ENCODE data around the gene USP28. TPM values are rescaled to one million over a fixed set of nuclear protein-coding genes. Genes with fewer than 3 reads are reported as not detected.

The USP28 gene
- total RNA-seq, 2 donors from 2014 or later = 17.9 to 31.0 TPM

DNA sequence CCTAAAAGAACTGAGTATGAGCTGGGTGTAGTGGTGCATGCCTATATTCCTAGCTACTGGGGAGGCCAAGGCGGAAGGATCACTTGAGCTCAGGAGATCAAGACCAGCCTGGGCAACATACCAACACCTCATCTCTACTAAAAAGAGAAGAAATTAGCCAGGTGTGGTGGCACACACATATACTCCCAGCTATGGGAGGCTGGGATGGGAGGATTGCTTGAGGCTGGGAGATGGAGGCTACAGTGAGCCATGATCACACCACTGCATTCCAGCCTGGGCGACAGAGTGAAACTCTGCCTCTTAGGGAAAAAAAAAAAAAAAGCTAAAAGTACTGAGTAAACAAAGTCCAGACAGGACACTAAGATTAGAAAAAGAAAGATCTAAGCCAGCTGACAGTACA is 25.8 kb upstream of the USP28 start:
- intact Hi-C loops (cut with DNase I) = loop anchor here (10.0 kb wide), 1 partner anchor 364 kb away; no protein-coding TSS in a partner anchor
- ATAC-seq (no peak), DNase-seq (no peak)
- Histone ChIP-seq H3K36me3 (replicated peaks in 1 of 2; ENCODE audit: insufficient read depth in 1 of 2, low read depth in 2 of 2) (no peaks in the 10 kb centered on the region), H3K9me3 (no peaks in the 10 kb centered on the region), H3K4me3 (no peak overlapping the region), H3K4me1 (peaks cover 6% of the 10 kb centered on the region), H3K27me3 (no peaks in the 10 kb centered on the region), H3K27ac (no peak overlapping the region)
- TF ChIP-seq POLR2A (IDR thresholded peaks at IDR 0.05) = no peak
- TF ChIP-seq, protein P1, sequence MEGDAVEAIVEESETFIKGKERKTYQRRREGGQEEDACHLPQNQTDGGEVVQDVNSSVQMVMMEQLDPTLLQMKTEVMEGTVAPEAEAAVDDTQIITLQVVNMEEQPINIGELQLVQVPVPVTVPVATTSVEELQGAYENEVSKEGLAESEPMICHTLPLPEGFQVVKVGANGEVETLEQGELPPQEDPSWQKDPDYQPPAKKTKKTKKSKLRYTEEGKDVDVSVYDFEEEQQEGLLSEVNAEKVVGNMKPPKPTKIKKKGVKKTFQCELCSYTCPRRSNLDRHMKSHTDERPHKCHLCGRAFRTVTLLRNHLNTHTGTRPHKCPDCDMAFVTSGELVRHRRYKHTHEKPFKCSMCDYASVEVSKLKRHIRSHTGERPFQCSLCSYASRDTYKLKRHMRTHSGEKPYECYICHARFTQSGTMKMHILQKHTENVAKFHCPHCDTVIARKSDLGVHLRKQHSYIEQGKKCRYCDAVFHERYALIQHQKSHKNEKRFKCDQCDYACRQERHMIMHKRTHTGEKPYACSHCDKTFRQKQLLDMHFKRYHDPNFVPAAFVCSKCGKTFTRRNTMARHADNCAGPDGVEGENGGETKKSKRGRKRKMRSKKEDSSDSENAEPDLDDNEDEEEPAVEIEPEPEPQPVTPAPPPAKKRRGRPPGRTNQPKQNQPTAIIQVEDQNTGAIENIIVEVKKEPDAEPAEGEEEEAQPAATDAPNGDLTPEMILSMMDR (IDR thresholded peaks at IDR 0.05) = no peak
- 76 to 80% methylated on average over 2 of the region's 2 CpGs for WGBS, 2 donors

DNA sequence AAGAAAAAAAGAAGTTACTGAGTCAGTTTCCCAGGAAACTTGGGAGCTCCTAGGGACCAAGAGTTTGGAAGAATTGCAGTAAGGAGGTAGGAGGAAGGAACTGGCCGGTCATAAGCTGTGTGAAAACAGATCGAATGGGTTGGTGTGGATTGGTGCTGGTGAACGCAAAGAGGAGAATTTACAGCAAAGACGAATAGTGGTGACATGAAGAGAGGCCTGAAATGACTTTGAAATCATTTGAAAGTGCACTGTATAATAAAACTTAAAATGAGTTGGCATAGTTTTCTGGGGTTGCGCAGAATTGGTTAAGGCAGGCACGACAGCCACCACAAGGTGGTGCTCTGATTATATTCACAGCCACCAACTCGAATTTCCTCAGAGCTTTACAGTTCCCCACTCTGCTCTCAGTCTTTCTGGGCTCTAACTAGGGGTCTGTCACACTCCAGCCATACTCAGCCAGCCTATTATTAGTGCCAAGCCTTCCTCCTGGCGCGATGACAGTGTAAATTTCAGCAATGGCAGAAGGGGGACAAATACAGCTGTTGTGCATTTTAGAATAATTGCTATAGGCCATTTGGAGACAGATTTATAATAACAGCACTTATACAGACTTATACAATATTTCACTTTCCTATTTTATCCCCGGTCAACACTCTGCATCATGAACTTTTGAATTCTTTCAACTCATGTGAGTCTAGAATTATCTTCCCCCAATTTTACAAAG is 20.9 kb upstream of the USP28 start:
- ATAC-seq = peak; percentile 63
- no peak overlapping the region for H3K27ac ChIP-seq
- DNase-seq = peak; percentile 40 to 64 (median 48)
- TF ChIP-seq, protein P1 (IDR thresholded peaks at IDR 0.05) = peak; percentile 71 to 82 (median 73)
- TF ChIP-seq POLR2A (IDR thresholded peaks at IDR 0.05) = no peak
- no peak overlapping the region for H3K4me3 ChIP-seq
- no peaks in the 10 kb centered on the region for H3K9me3 ChIP-seq
- H3K27me3 ChIP-seq = no peaks in the 10 kb centered on the region
- no peaks in the 10 kb centered on the region for H3K36me3 ChIP-seq (replicated peaks in 1 of 2; ENCODE audit: insufficient read depth in 1 of 2, low read depth in 2 of 2)
- WGBS, 2 donors = 18 to 23% methylated on average over 10 of the region's 10 CpGs
- intact Hi-C loops (cut with DNase I) = no loop called here
- H3K4me1 ChIP-seq = no peaks in the 10 kb centered on the region

DNA sequence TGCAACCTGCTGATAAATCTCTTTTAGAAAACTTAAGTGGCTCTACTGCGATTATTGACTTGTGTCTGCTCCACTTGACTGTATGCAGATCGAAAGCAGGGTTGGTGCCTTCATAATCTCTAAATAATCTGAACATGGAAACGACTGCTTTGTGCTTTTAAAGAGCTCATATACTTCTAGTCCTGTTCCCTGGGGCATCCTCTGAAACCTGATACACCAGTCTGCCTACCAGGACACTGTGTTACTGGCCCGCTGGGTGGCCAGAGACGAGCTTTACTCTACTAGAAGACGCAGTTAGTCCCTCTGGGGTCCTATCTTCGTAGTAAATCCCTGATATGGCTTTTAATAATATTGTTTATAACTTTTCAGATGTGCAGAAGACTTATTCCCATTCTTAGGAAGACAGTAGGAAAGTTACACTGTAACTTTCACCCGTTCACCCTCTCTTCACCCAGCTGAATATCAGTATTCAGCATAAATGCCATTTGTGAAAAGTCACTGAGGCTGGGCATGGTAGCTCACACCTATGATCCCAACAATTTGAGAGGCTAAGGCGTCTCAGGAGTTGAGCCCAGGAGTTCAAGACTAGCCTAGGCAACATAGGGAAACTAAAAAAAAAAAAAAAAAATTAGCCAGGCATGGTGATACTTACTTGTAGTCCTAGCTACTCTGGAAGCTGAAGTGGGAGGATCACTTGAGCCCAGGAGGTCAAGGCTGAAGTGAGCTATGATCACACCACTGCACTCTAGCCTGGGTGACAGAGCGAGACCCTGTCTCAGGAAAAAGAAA is 20.2 kb upstream of the USP28 start:
- Histone ChIP-seq H3K36me3 (replicated peaks in 1 of 2; ENCODE audit: insufficient read depth in 1 of 2, low read depth in 2 of 2) (no peaks in the 10 kb centered on the region), H3K4me3 (no peak overlapping the region), H3K27ac (no peak overlapping the region), H3K9me3 (no peaks in the 10 kb centered on the region), H3K4me1 (no peaks in the 10 kb centered on the region), H3K27me3 (no peaks in the 10 kb centered on the region)
- 42 to 50% methylated on average over 10 of the region's 10 CpGs for WGBS, 2 donors
- intact Hi-C loops (cut with DNase I) = no loop called here
- TF ChIP-seq POLR2A (IDR thresholded peaks at IDR 0.05) = no peak
- TF ChIP-seq, protein P1 (IDR thresholded peaks at IDR 0.05) = no peak
- no peak for ATAC-seq
- no peak for DNase-seq

DNA sequence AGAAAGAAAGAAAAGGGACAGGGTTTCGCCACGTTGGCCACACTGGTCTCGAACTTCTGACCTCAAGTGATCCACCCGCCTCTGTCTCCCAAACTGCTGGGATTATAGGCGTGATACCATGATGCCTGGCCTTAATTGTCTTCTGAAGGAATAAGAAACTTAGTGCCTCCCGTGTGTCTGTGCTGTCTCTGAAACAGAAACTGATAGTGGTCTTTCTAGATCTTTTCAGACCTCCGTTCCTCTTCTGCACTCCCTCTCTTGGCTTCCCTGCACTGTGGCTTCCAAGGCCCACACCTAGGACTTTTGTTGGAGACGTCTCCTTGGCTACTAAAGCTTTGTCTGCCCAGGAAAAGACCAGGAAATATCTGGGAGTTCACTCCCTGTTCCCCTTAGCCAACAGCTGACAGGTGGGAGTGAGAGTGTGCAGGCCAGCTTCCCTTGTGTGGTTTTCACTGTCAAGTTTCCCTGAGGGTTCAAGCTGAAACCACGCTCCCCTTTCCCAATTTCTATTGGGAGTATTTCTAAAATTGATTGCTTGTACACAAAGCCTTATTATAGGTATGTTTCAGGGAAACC is 19.1 kb upstream of the USP28 start:
- 62 to 73% methylated on average over 9 of the region's 9 CpGs for WGBS, 2 donors
- intact Hi-C loops (cut with DNase I) = no loop called here
- Histone ChIP-seq H3K9me3 (no peaks in the 10 kb centered on the region), H3K27me3 (no peaks in the 10 kb centered on the region), H3K36me3 (replicated peaks in 1 of 2; ENCODE audit: insufficient read depth in 1 of 2, low read depth in 2 of 2) (no peaks in the 10 kb centered on the region), H3K4me3 (no peak overlapping the region), H3K4me1 (no peaks in the 10 kb centered on the region), H3K27ac (no peak overlapping the region)
- no peak for ATAC-seq
- TF ChIP-seq, protein P1 (IDR thresholded peaks at IDR 0.05) = no peak
- TF ChIP-seq POLR2A (IDR thresholded peaks at IDR 0.05) = no peak
- no peak for DNase-seq

Measured in body of pancreas (tissue), 4 donors.